GM18907 (cell line): ENCODE data around the gene DDRGK1.

ENCODE experiments used
- ATAC-seq: cut with Tn5 transposase; IDR thresholded peaks from one replicate; pipeline ENCODE4 v1.9.1; 2021; ENCODE audit warnings: mild to moderate bottlenecking, moderate library complexity; ENCODE audit not compliant: unreplicated experiment

Gene DDRGK1

GRCh38 chr20:3237011-3237957 is 32.8 kb upstream of the DDRGK1 start:
- no peak for ATAC-seq

- no peak for ATAC-seq
These were observed 31.3 kb upstream of the DDRGK1 start for GRCh38 chr20:3235666-3236324.

- no peak for ATAC-seq
These were observed 29.6 kb upstream of the DDRGK1 start for GRCh38 chr20:3233991-3234498.

GRCh38 chr20:3233131-3233990 is 28.9 kb upstream of the DDRGK1 start:
- no peak for ATAC-seq

DNA sequence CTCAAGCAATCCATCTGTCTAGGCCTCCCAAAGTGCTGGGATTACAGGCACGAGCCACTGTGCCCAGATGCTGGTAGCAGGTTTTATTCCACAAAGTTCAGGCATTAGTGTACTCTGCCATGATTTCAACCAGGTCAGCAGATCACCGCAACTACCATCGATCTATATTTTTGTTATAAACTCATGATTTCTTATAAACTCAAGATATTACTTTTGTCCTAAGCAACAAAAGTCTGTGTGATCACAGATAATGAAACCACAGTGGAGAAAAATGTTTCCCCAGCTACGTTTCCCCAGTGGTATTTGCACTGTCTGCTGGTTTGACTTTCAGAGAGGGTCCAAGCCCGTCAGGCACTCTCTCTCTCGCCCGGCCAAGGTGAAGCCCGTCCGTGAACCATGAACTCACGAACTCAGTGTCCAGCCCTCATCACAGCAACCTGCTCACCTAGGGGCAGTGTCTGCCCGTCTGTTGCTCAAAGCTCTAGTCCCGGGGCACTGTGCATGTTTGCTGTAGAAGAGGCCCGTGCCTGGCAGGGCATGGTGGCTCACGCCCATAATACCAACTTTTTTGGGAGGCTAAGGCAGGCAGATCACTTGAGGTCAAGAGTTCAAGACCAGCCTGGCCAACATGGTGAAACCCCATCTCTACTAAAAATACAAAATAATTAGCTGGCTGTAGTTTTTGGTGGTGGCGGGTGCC is 27.6 kb upstream of the DDRGK1 start:
- ATAC-seq = no peak

GRCh38 chr20:3231116-3231515 is 26.6 kb upstream of the DDRGK1 start:
- no peak for ATAC-seq

GRCh38 chr20:3229798-3230197 is 25.3 kb upstream of the DDRGK1 start:
- ATAC-seq = no peak

- ATAC-seq = no peak
These were observed 24.7 kb upstream of the DDRGK1 start for GRCh38 chr20:3229158-3229557.

DNA sequence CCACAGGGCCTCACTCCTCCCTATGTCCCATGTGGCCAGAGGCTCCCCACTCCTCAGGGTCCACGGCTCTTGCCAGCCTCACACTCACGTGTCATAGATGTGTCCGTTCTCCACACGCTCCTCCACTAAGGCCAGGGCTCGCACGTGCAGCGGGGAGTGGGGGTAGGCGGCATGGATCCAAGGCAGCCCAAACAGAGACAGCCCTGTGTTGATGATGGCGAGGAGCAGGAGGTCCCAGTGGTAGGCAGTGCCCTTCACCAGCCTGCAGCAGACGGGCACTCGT is 24.2 kb upstream of the DDRGK1 start:
- no peak for ATAC-seq

DNA sequence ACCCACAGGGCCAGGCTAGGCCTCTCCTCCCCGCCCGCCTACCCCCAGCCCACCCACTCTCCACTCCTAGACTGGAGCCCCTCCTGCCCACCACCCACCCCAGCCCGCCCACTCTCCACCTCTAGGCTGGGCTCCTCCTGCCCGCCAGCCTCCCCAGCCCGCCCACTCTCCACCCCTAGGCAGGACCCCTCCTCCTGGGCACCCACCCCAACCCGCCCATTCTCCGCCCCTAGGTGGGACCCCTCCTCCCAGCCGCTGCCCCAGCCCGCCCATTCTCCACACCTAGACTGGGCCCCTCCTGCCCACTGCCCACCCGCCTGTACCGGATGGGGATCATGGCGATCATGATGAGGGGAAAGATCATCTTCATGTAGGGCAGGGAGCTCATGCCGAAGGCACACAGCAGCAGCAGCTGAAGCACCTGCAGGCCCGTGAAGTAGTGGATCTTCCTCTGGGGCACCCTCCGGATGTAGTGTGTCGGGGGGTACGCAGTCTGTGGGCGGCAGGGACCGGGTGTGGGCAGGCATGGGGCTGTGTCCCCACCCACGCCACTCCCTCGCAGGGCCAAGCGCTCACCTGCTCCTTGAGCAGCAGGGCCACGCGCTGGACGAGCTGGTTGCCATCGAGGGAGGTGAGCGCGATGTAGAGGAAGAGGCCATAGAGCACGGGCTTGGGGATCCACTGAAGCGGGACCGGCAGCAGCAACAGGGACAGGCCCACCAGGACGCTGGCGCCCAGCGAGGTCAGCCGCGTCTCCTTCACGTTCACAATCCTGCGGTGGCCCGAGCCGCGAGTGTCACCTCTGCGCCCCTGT is 23.7 kb upstream of the DDRGK1 start:
- no peak for ATAC-seq

DNA sequence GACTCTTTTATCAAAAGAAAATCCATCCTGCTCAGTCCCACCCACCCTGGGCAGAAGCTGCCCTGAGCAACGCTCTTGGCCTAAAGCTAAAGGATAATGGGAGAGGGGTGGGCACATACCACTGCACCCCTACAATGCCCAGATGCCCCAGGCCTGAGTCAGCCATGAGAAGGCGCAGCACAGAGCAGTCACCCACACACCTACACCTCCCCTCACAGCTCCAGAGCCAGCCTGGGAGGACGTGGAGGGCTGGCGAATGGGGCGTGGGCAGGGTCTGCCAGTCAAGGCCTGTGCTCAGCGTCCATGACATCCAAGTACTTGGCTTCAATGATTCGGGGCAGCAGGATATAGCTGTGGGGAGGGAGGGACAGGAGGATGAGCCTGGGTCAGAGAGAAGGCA is 23.0 kb upstream of the DDRGK1 start:
- ATAC-seq = no peak

GRCh38 chr20:3226864-3227263 is 22.4 kb upstream of the DDRGK1 start:
- ATAC-seq = no peak

DNA sequence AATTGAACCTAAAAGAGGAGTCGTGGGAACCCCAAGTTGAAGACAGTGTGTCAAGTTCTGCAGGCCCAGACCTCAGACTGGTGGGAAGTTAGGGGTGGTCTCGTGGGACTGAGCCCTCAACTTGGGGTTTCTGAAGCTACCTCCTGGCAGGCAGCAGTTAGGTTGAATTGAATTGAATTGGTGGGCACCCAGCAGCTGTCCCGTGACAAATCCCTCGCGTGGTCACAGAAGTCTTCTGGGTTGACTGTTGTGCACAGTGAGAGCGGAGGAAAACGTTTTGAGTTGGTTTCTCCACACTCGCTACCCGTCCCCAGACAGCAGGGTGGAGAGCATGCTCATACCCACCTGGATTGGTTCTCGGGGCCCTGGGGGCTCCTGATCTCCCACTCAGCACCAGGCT is 21.6 kb upstream of the DDRGK1 start:
- no peak for ATAC-seq

DNA sequence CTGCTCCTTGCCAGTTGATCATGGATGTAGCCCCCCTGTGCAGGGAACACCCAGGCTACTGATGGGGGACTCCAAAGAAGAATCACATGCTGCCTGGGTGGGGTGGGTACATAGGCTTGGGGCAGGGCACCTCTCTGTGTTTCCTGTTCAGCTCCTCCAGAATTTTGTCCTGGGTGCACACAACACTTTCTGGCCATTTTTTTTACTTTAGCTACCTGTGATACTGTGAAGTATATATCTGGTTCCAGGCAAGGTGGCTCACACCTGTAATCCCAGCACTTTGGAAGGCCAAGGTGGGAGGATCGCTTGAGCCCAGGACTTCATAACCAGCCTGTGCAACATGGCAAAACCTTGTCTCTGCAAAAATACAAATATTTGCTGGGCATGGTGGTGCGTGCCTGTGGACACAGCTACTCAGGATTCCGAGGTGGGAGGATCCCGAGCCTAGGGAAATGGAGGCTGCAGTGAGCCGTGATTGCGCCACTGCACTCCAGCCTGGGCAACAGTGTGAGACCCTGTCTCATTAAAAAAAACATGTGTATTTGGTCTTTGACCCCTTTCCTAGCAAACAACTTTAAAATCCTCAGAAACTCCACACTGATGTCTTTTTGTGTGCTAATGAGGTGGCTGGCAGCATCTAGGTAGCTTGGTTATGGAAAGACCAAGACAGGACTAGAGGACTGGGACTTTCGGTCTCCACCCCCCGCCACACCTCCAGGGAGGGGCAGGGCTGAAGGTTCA is 20.4 kb upstream of the DDRGK1 start:
- ATAC-seq = no peak

DNA sequence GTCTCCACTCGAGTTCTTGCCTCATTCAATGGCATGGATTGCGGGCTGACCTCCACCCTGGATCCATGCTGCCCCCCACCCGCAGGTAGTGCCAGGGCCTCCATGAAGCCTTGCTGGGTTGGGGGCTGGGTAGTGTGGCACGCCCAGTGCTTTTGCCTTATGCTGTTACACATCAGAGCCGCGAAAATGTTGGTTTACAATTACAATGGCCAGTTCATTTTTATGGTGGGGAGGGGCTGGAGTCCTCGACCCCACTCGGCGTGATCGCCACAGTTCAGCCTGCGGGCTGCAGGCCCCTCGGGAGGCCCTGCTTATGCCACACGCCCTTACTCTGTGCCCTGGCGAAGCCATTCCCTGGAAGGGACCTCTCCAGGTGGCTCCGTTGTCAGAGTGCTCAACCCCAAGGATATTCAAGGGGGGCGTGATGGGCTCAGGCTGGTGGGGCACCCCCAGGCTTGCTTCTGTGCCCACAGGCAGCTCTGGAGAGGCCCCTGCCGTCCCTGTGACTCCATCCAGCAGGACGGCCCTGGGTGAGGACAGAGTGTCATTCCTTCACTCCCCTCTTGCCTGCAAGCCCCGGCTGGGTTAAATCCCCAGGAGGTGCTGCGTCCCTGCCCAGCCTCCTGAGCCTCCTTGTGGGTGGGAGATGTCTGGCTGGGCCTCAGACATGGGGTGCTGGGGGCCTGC is 19.7 kb upstream of the DDRGK1 start:
- no peak for ATAC-seq

GRCh38 chr20:3223651-3223993 is 19.1 kb upstream of the DDRGK1 start:
- ATAC-seq = no peak

DNA sequence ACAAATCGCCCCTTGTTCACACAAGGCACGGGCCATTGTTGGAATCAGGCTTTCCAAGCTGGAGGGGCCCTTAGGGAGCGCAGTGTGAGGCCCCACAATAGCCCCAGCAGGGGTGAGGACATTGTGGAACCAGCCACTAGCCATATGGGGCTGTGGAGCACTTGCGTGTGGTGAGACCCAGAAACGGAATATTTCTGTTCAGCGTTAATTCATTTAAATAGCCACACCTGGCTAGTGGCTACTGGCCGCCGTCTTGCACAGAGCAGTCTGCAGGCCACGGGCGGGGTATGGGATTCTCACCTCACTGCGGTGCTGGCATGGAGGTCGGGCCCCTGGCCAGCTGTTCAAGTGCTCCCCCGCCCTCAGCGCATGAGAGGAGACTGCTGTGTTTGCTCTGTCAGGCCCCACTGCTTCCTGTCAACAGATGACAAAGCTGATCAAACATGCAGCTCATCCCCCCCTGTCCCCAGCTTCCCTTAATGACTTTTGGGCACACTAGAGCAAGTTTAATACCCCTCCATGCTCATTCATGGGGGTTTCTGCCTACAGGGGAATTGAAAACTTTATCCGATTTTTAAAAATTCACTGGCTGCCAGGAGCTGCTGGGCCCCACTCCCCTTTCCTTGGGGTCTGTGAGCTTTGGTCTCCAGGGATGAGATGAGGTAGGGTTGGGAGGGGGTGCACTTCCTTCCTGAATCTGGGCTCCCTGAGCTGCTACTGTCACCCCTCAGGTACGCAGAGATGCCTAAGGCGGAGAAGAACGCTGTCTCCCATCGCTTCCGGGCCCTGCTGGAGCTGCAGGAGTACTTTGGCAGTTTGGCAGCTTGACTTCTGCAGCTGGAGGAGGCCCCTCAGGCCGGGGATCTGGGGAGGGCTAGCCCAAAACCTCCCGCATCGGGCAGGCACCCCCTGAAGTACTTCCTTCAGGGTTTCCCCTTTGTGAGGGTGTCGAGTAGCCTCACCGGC is 18.4 kb upstream of the DDRGK1 start:
- ATAC-seq = peak; percentile 70
